HCT116 (cell line): ENCODE measurements around the gene CD3G. TPM values are rescaled to one million over a fixed set of nuclear protein-coding genes. Genes with fewer than 3 reads are reported as not detected.

Experiments
- ATAC-seq: fragments of 200-7000 bp; cut with Tn5 transposase; 2 replicates; pipeline ENCODE4 v1.9.1; 2020; ENCODE audit warnings: mild to moderate bottlenecking, moderate library complexity
- BruUV-seq: library from RNA; stranded (reverse); fragments of 400-500 nt; replicated peaks from 2 replicates; lab custom pipeline; 2021; lab: Mats Ljungman, UMichigan
- CTCF ChIA-PET: fragments of 300-600 bp; sonication (Branson Sonifier 250); formaldehyde crosslinking; loops from one replicate; lab custom pipeline; 2021; ENCODE audit warnings: antibody characterized with exemption; lab: Charles Lee
- POLR2A ChIA-PET: fragments of 300-600, 350-600 bp; sonication (Branson Sonifier 250); formaldehyde crosslinking; loops from one replicate; lab custom pipeline; 2021; ENCODE audit warnings: antibody characterized with exemption; lab: Charles Lee
- RAD21 ChIA-PET, 2 experiments: fragments of 300-600 bp; sonication (Branson Sonifier 250); formaldehyde crosslinking; loops; one replicate each; lab custom pipeline; 2023; ENCODE audit warnings: low total read pairs in 2 of 2; ENCODE audit not compliant: uncharacterized antibody in 2 of 2, unreplicated experiment in 2 of 2, low non-redundant PET in 1 of 2; lab: Charles Lee
- DNase-seq: peaks from one replicate; pipeline ENCODE4 v3.0.0-alpha.2; 2010; ENCODE audit warnings: low read depth, low spot score
- H2AFZ ChIP-seq: fragments of 200-600 bp; shearing (Covaris generic), sonication (generic); 2 replicates; pipeline ENCODE4 v1.6.1; 2017; ENCODE audit warnings: low read depth, mixed run types, mixed read lengths, antibody characterized with exemption, low read length; ENCODE audit not compliant: poor library complexity, severe bottlenecking
- H3K27ac ChIP-seq: 2 replicates; pipeline ENCODE4 v1.5.1; 2012; ENCODE audit warnings: low read depth, low read length
- H3K27me3 ChIP-seq: fragments of 200-600 bp; sonication (generic); 2 replicates; pipeline ENCODE4 v1.6.1; 2016; ENCODE audit warnings: mixed run types, low read length, mixed read lengths; ENCODE audit not compliant: insufficient read depth
- H3K36me3 ChIP-seq, 2 experiments: fragments of 200-500 bp in 1 of 2; fragments of 200-600 bp in 1 of 2; sonication (Bioruptor generic) in 1 of 2; sonication (generic) in 1 of 2; 2 replicates each; pipeline versions ENCODE4 v1.5.1 to v1.6.1; 2014 to 2016; ENCODE audit warnings: low read length in 2 of 2, inconsistent platforms in 1 of 2, mixed read lengths in 1 of 2, mixed run types in 1 of 2; ENCODE audit not compliant: insufficient read depth in 2 of 2, control insufficient read depth in 1 of 2
- H3K4me1 ChIP-seq, 2 experiments: fragments of 200-600 bp in 1 of 2; sonication (generic) in 1 of 2; 2 replicates each; pipeline versions ENCODE4 v1.5.1 to v1.6.1; 2012 to 2017; ENCODE audit warnings: low read length in 2 of 2, inconsistent platforms in 1 of 2, mild to moderate bottlenecking in 1 of 2, mixed read lengths in 1 of 2, mixed run types in 1 of 2, moderate library complexity in 1 of 2; ENCODE audit not compliant: insufficient read depth in 2 of 2, control insufficient read depth in 1 of 2
- H3K4me2 ChIP-seq: fragments of 200-600 bp; sonication (generic); 2 replicates; pipeline ENCODE4 v1.6.1; 2017; ENCODE audit warnings: mixed run types, low read length, mixed read lengths
- H3K4me3 ChIP-seq, 2 experiments: fragments of 200-600 bp in 1 of 2; sonication (generic) in 1 of 2; replicated peaks in 1 of 2; 2 replicates each; pipeline ENCODE4 v1.5.1; 2011 to 2016; ENCODE audit warnings: low read length in 2 of 2, control low read depth in 1 of 2, low read depth in 1 of 2, mild to moderate bottlenecking in 1 of 2, mixed read lengths in 1 of 2, mixed run types in 1 of 2
- H3K79me2 ChIP-seq: fragments of 200-600 bp; sonication (generic); 2 replicates; pipeline ENCODE4 v1.6.1; 2017; ENCODE audit warnings: mild to moderate bottlenecking, mixed run types, low read length, moderate library complexity, mixed read lengths; ENCODE audit not compliant: insufficient read depth
- H3K9ac ChIP-seq: fragments of 200-600 bp; sonication (generic); 2 replicates; pipeline ENCODE4 v1.6.1; 2016; ENCODE audit warnings: low read length, mixed read lengths
- H3K9me2 ChIP-seq: fragments of 200-600 bp; sonication (generic), shearing (Covaris generic); 2 replicates; pipeline ENCODE4 v1.6.1; 2017; ENCODE audit warnings: mixed run types, mild to moderate bottlenecking, moderate library complexity; ENCODE audit not compliant: insufficient read depth
- H3K9me3 ChIP-seq, 2 experiments: fragments of 200-500 bp in 1 of 2; fragments of 200-600 bp in 1 of 2; sonication (Bioruptor generic) in 1 of 2; sonication (generic) in 1 of 2; 2 replicates each; pipeline ENCODE4 v1.6.1; 2014 to 2017; ENCODE audit warnings: low read length in 2 of 2, mixed read lengths in 2 of 2, inconsistent platforms in 1 of 2, low read depth in 1 of 2, mild to moderate bottlenecking in 1 of 2, mixed run types in 1 of 2, moderate library complexity in 1 of 2; ENCODE audit not compliant: control insufficient read depth in 1 of 2, insufficient read depth in 1 of 2
- H4K20me1 ChIP-seq: fragments of 200-600 bp; sonication (generic), shearing (Covaris generic); 2 replicates; pipeline ENCODE4 v1.6.1; 2017; ENCODE audit warnings: mixed run types, mild to moderate bottlenecking, moderate library complexity; ENCODE audit not compliant: insufficient read depth
- ATF3 ChIP-seq: IDR thresholded peaks from 2 replicates; pipeline ENCODE4 v1.6.1; 2012
- CBX3 ChIP-seq: IDR thresholded peaks from 2 replicates; pipeline ENCODE4 v1.6.1; 2012; ENCODE audit warnings: low read depth
- CTCF ChIP-seq, 3 experiments: fragments of 200-600 bp in 1 of 3; sonication (generic) in 1 of 3; IDR thresholded peaks in 2 of 3; conservative IDR thresholded peaks in 1 of 3; 2 replicates each; pipeline ENCODE4 v1.5.1; 2012 to 2017; ENCODE audit warnings: low read depth in 2 of 3, low read length in 2 of 3, antibody characterized with exemption in 1 of 3, borderline replicate concordance in 1 of 3, control low read depth in 1 of 3, mild to moderate bottlenecking in 1 of 3, mixed read lengths in 1 of 3, mixed run types in 1 of 3, moderate library complexity in 1 of 3; ENCODE audit not compliant: insufficient read depth in 1 of 3
- EZH2phosphoT487 ChIP-seq: fragments of 200-600 bp; IDR thresholded peaks from 2 replicates; pipeline ENCODE4 v1.6.1; 2018; ENCODE audit warnings: antibody characterized with exemption, borderline replicate concordance
- JUND ChIP-seq: IDR thresholded peaks from 2 replicates; pipeline ENCODE4 v1.6.1; 2012
- MAX ChIP-seq: IDR thresholded peaks from 2 replicates; pipeline ENCODE4 v1.6.1; 2012
- POLR2A ChIP-seq: IDR thresholded peaks from 2 replicates; pipeline ENCODE4 v1.7.0; 2011; ENCODE audit warnings: borderline replicate concordance; ENCODE audit not compliant: insufficient read depth, insufficient read length; ENCODE audit errors: extremely low read depth
- SRF ChIP-seq: IDR thresholded peaks from 2 replicates; pipeline ENCODE4 v1.6.1; 2012; ENCODE audit warnings: low read depth
- YY1 ChIP-seq: IDR thresholded peaks from 2 replicates; pipeline ENCODE4 v1.6.1; 2011; ENCODE audit warnings: low read length, low read depth, moderate library complexity, mild to moderate bottlenecking; ENCODE audit not compliant: insufficient replicate concordance; ENCODE audit errors: extremely low read depth
- ZFX ChIP-seq: fragments of 450-650 bp; IDR thresholded peaks from 2 replicates; pipeline ENCODE4 v1.6.1; 2017
- ZNF274 ChIP-seq: fragments of 200-500 bp; sonication (Bioruptor generic); IDR thresholded peaks from 2 replicates; pipeline ENCODE4 v1.6.1; 2014; ENCODE audit warnings: mild to moderate bottlenecking, low read depth, low read length, inconsistent platforms
- intact Hi-C: fragments of 100-400 bp; cut with micrococcal nuclease; formaldehyde crosslinking; loops from 2 replicates; pipeline ENCODE4 v1.10.0; 2022
- total RNA-seq: library from RNA; stranded (reverse); gene quantifications from one replicate; pipeline ENCODE4 v1.2.1, GENCODE V29; 2021; ENCODE audit not compliant: unreplicated experiment
- TF ChIP-seq, protein P1 (sequence below): IDR thresholded peaks from 2 replicates; pipeline ENCODE4 v1.6.1; 2011; ENCODE audit warnings: mild to moderate bottlenecking, low read length, moderate library complexity; ENCODE audit not compliant: insufficient replicate concordance; ENCODE audit errors: extremely low read depth

The CD3G gene
- total RNA-seq, 1 experiment from 2014 or later = 0.20 TPM

DNA sequence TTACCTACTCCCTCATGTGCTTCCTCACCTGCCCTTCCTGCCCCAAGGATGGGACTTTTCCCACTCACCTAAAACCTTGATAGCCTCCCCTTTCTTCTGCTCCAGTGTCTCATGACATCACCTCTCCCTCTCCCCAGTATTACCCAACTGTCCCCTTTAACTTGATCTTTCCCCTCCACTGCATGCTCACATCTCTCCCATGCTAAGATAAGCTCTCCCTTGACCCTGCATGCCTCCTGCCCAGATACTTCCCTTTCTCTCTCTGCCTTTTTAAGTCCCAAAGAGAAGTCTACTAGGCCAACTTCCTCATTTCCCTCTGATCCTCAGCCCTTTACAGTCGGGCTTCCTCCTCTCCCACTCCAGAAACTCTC, 24.8 kb upstream of the CD3G start:
- no TSS peak for BruUV-seq
- CTCF ChIA-PET = no interaction called here
- intact Hi-C loops = no loop called here
- no peak for DNase-seq
- Histone ChIP-seq H3K27ac (no peak overlapping the region), H3K9me2 (0 out of 2 replicates have a peak, but pooled peaks cover 2% of the 10 kb centered on the region), H3K4me1 (peaks cover 0 to 6% of the 10 kb centered on the region in 2 experiments; a peak in 2 of 4 replicates), H3K9me3 (no peaks in the 10 kb centered on the region), H4K20me1 (no peaks in the 10 kb centered on the region), H3K4me2 (no peak overlapping the region), H2AFZ (no peak overlapping the region), H3K9ac (no peak overlapping the region), H3K36me3 (no peaks in the 10 kb centered on the region), H3K4me3 (no peak overlapping the region), H3K27me3 (no peaks in the 10 kb centered on the region), H3K79me2 (no peaks in the 10 kb centered on the region)
- TF ChIP-seq SRF (no peak), EZH2phosphoT487 (no peak), CBX3 (no peak), YY1 (no peak), ZNF274 (no peak), MAX (no peak), CTCF (IDR thresholded peaks at IDR 0.05 in 2 of 3, conservative IDR thresholded peaks at IDR 0.05 in 1 of 3; ENCODE audit: borderline replicate concordance in 1 of 3, insufficient read depth in 1 of 3, low read depth in 2 of 3, low read length in 2 of 3) (no peak), ATF3 (no peak), POLR2A (no peak), ZFX (no peak), JUND (no peak)
- TF ChIP-seq, protein P1, sequence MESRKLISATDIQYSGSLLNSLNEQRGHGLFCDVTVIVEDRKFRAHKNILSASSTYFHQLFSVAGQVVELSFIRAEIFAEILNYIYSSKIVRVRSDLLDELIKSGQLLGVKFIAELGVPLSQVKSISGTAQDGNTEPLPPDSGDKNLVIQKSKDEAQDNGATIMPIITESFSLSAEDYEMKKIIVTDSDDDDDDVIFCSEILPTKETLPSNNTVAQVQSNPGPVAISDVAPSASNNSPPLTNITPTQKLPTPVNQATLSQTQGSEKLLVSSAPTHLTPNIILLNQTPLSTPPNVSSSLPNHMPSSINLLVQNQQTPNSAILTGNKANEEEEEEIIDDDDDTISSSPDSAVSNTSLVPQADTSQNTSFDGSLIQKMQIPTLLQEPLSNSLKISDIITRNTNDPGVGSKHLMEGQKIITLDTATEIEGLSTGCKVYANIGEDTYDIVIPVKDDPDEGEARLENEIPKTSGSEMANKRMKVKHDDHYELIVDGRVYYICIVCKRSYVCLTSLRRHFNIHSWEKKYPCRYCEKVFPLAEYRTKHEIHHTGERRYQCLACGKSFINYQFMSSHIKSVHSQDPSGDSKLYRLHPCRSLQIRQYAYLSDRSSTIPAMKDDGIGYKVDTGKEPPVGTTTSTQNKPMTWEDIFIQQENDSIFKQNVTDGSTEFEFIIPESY = no peak
- no peak for ATAC-seq
- POLR2A ChIA-PET = no interaction called here
- RAD21 ChIA-PET = no interaction called here
